GM21825 (cell line): Measurements from ENCODE around the gene CEACAM5.

Experiments used
- ATAC-seq: cut with Tn5 transposase; IDR thresholded peaks from one replicate; pipeline ENCODE4 v1.9.1; 2021; ENCODE audit warnings: mild to moderate bottlenecking, moderate library complexity; ENCODE audit not compliant: unreplicated experiment

CEACAM5 gene

DNA sequence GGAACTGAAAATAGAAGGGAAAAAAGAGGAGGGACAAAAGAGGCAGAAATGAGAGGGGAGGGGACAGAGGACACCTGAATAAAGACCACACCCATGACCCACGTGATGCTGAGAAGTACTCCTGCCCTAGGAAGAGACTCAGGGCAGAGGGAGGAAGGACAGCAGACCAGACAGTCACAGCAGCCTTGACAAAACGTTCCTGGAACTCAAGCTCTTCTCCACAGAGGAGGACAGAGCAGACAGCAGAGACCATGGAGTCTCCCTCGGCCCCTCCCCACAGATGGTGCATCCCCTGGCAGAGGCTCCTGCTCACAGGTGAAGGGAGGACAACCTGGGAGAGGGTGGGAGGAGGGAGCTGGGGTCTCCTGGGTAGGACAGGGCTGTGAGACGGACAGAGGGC, at the start of gene CEACAM5:
TSS of gene CEACAM5 (plus strand) at position 146 of the 400 bp plus-strand sequence. CDS start at position 252, 106 bp downstream.
- ATAC-seq = no peak

DNA sequence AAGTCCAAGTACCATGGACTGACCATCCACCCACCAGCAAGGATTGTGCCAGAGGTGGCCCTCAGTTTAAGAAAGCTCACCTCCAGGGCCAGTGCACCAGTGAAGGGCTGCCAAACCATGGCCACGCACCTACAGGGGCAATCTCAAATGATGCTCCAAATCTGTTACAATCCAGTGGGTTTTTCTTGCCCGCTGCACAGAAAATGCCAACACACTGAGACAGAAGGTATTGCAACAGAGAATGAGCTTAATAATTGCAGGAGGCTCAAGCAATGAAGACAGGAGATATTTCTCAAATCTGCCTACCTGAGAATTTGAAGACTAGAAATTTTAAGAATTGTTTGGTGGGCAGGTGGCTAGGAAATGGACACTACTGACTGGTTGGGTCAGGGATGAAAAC, 42.4 kb upstream of the CEACAM5 start:
- no peak for ATAC-seq

DNA sequence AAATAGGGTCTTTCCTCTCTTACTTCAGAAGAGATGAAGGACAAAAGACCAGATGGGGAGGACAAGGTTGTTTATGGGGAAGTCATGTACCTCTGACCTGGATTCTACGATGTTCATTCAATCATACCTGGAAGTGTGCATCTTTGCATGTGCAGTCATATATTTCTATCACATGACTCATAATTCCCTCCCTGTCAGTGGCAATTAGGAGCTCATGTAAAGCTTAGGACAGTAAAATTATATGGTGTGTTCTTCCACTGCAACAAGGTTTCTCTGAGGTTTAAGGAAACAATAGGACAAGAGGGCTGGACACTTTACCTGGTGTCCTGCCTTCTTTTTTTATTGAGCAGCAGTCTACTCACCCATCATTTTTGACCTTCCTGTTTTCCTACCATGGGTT, 40.1 kb upstream of the CEACAM5 start:
- no peak for ATAC-seq

DNA sequence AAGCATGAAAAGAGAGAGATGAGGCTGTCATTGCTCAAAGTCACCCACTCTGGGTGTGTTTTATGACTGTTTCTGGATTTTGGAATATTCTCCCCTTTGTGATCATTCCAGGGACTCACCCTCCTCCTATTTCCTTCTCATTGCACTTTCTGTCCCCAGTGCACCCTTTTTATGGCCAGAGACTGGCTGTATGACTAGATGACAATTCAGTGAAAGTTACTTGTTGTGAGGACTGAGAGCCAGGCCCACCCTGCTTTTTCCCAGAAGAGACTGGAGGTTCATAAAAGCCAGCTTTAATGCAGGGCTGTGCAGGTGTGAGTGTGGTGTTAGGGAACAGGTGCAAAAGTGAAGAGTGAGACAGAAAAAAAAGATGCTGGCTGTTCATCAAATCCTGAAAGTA, 37.7 kb upstream of the CEACAM5 start:
- ATAC-seq = no peak

DNA sequence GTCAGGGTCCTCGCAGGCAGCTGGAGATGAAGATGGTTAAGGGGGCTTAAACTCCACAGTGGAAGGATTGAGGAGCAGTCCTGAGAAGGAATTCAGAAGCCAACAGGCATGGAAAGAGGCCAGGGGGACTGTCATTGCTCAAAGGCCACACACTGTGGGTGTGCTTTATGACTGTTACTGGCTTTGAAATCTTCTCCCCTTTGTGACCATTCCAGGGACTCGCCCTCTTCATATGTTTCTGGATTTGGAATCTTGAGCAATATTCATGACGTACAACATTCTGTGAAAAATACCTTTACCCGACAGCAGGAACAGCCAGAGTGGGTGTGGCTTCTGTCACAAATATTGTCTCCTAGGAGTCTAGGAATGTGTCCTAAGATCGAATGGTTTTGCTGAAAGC, 36.9 kb upstream of the CEACAM5 start:
- no peak for ATAC-seq

DNA sequence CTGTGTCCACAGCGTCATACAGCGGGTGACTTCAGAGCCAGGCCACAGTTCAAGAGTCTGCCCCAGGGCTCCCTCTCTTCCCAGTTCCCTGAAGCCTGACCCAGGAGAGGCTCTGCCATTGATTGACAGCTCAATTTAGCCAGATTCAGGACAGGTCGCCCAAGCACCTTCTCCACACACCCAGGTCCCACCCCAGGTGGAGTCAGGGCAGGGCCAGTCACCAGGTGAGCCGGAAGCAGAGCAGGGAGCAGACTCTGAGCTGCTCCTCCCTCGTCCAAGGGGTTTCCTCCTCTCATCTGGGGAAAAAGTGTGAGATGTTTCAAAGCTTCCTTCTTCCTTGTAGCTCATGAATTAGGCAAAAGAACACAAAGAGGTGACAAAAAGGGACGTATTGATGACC, 26.0 kb upstream of the CEACAM5 start:
- no peak for ATAC-seq

DNA sequence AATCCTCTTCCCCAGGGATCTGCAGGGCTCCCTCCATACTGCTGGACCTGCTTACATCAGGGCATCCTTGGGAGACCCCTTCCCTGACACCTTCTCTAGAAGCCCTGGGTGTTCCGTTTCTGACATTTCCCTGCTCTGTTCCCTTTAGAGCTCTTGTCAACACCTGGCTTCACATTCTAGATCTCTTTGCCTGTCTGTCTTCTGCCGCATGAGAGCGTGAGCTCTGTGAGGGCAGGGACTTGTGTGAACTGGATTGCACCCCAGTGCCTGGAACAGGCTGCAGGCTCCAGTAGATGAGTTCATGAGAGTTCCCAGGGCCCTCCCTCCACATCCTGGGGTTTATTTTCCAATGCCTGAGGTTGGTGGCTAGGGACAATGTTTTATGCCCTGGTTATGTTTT, 21.0 kb upstream of the CEACAM5 start:
- no peak for ATAC-seq

DNA sequence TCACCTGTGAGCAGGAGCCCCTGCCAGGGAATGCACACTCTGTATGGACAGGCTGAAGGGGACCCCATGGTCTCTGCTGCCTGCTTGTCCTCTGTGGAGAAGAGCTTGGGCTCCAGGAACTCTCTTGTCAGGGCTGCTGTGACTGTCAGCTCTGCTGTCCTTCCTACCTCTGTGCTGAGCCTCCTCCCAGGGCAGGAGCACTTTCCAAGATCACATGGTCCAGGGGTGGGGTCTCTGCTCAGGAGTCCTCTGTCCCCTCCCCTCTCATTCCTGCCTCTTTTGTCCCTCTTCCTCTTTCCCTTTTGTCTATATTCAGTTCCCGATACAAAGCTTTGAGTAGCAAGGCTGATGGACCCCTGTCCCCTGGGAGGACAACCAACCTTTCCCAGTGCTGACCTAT, 20.3 kb upstream of the CEACAM5 start, which contains the start of gene CEACAM7:
TSS of gene CEACAM7 (minus strand) at position 173 of the 400 bp plus-strand sequence. CDS start at position 68, 105 bp downstream.
- no peak for ATAC-seq

DNA sequence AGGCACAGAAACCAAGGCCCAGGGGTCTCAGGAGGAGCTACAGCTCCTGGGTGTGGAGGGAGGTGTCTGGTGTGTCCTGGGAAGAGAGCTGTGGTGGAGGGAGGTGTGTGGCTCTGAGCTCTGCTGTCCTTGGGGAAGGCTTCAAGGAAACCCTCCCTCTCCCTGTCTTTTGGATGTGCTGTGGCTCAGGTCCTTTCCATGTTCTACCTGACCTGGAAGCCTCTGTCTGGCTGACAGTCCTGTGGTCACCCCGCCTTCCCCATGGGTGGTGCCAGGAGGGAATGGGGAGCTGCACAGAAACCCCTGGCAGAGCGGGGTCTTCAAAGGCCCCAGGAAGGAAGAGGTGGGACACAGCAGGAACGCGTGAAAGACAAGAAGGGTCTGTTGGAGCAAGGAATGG, 19.7 kb upstream of the CEACAM5 start:
- no peak for ATAC-seq

DNA sequence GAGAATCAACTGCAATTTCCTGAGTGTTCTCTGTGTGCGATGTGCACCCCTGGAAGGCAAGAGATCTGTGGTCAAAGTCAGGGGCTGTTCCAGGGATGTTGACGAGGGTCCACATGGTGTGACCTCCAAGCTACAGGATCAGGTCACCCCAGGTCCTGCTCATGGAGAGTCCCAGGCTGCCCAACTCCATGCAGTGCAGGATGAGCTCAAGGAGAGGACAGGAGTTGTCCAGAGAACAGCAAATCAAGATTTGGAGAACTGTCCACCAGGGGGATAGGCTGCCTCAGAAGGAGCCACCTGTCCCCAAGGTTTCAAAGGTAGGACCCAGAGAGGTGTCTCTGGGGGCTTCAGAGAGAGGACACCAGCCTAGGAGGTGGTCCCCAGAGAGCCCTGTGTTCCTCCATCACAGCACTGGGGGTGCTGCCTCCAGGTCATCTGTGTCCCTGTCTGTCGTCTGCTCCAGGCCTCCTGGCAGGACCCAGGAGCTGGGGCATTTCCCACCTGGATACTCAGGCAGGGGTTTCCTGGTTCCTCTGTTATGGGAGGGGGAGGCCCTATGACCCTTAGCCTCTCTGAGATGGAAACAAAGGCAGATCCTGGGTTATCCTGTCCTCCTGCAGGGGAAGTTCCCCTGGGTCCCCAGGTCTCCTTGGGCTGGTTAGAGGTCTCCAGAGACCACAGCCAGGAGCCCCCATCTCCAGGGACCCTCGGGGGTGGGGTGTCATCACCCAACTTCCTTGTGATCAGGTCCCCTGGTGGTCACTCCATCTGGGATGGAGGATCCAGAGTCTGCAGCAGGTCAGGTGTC, 18.2 kb upstream of the CEACAM5 start:
- ATAC-seq = no peak

DNA sequence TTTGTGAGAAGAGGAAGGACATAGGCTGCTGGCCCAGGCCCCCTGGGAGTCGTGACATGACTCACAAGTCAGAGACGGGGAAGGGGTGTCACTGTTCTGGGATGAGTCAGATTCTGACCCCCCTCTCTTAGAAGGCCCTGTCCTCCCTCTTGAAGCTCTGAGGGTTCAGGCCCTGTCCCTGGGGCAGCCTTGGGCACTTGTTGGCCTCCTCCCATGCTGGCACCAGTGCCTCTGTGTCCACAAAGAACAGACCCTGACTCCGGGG, 17.7 kb upstream of the CEACAM5 start:
- ATAC-seq = no peak

DNA sequence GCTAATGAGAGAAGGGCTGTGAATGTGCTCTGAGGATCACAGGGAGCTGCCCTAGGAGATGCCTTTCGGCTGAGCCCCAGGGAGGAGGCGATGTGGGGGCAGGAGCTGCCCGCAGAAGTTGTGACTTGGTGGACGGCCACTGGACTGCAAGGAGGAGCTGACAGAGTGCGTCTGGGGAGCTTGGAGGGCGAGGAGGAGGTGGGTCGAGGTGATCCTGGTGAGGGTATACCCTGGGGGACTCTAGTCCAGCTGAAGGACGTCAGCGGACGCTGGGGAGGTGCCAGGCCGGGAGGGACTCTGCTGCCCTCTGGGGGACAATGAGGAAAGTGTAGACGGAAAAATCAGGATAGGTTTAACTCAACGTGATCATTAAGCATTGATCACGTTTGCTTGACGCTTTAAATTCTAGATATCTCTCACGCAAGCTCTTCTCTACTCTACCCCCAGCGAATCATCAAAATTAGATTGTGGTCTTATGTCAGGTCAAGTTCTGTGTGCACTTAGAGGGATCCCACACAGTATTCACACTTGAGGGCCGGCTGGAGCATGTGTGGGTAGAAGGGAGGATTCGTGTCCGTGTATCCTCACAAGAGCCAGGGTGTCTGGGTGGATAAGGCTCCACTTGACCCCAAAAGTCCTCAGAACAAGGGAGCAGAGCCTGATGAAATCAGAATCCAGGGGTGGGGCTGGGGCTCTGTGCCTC, 17.0 kb upstream of the CEACAM5 start:
- ATAC-seq = no peak

DNA sequence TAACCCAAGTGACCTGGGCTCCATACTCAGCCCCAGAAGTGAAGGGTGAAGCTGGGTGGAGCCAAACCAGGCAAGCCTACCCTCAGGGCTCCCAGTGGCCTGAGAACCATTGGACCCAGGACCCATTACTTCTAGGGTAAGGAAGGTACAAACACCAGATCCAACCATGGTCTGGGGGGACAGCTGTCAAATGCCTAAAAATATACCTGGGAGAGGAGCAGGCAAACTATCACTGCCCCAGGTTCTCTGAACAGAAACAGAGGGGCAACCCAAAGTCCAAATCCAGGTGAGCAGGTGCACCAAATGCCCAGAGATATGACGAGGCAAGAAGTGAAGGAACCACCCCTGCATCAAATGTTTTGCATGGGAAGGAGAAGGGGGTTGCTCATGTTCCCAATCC, 14.2 kb upstream of the CEACAM5 start:
- ATAC-seq = no peak

DNA sequence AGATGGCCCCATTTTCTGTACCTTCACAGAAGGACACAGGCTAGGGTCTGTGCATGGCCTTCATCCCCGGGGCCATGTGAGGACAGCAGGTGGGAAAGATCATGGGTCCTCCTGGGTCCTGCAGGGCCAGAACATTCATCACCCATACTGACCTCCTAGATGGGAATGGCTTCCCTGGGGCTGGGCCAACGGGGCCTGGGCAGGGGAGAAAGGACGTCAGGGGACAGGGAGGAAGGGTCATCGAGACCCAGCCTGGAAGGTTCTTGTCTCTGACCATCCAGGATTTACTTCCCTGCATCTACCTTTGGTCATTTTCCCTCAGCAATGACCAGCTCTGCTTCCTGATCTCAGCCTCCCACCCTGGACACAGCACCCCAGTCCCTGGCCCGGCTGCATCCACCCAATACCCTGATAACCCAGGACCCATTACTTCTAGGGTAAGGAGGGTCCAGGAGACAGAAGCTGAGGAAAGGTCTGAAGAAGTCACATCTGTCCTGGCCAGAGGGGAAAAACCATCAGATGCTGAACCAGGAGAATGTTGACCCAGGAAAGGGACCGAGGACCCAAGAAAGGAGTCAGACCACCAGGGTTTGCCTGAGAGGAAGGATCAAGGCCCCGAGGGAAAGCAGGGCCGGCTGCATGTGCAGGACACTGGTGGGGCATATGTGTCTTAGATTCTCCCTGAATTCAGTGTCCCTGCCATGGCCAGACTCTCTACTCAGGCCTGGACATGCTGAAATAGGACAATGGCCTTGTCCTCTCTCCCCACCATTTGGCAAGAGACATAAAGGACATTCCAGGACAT, 13.4 kb upstream of the CEACAM5 start:
- no peak for ATAC-seq

DNA sequence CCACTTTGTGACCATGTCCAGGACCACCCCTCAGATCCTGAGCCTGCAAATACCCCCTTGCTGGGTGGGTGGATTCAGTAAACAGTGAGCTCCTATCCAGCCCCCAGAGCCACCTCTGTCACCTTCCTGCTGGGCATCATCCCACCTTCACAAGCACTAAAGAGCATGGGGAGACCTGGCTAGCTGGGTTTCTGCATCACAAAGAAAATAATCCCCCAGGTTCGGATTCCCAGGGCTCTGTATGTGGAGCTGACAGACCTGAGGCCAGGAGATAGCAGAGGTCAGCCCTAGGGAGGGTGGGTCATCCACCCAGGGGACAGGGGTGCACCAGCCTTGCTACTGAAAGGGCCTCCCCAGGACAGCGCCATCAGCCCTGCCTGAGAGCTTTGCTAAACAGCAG, 12.7 kb upstream of the CEACAM5 start:
- no peak for ATAC-seq

DNA sequence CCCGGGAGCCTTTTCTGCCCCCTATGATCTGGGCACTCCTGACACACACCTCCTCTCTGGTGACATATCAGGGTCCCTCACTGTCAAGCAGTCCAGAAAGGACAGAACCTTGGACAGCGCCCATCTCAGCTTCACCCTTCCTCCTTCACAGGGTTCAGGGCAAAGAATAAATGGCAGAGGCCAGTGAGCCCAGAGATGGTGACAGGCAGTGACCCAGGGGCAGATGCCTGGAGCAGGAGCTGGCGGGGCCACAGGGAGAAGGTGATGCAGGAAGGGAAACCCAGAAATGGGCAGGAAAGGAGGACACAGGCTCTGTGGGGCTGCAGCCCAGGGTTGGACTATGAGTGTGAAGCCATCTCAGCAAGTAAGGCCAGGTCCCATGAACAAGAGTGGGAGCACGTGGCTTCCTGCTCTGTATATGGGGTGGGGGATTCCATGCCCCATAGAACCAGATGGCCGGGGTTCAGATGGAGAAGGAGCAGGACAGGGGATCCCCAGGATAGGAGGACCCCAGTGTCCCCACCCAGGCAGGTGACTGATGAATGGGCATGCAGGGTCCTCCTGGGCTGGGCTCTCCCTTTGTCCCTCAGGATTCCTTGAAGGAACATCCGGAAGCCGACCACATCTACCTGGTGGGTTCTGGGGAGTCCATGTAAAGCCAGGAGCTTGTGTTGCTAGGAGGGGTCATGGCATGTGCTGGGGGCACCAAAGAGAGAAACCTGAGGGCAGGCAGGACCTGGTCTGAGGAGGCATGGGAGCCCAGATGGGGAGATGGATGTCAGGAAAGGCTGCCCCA, 11.8 kb upstream of the CEACAM5 start:
- no peak for ATAC-seq

DNA sequence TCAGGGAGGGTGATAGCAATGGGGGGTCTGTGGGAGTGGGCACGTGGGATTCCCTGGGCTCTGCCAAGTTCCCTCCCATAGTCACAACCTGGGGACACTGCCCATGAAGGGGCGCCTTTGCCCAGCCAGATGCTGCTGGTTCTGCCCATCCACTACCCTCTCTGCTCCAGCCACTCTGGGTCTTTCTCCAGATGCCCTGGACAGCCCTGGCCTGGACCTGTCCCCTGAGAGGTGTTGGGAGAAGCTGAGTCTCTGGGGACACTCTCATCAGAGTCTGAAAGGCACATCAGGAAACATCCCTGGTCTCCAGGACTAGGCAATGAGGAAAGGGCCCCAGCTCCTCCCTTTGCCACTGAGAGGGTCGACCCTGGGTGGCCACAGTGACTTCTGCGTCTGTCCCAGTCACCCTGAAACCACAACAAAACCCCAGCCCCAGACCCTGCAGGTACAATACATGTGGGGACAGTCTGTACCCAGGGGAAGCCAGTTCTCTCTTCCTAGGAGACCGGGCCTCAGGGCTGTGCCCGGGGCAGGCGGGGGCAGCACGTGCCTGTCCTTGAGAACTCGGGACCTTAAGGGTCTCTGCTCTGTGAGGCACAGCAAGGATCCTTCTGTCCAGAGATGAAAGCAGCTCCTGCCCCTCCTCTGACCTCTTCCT, 11.1 kb upstream of the CEACAM5 start:
- no peak for ATAC-seq

DNA sequence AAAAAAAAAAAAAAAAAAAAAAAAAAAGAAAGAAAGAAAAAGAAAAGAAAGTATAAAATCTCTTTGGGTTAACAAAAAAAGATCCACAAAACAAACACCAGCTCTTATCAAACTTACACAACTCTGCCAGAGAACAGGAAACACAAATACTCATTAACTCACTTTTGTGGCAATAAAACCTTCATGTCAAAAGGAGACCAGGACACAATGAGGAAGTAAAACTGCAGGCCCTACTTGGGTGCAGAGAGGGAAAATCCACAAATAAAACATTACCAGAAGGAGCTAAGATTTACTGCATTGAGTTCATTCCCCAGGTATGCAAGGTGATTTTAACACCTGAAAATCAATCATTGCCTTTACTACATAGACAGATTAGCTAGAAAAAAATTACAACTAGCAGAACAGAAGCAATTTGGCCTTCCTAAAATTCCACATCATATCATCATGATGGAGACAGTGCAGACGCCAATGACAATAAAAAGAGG, 9.6 kb upstream of the CEACAM5 start:
- no peak for ATAC-seq

DNA sequence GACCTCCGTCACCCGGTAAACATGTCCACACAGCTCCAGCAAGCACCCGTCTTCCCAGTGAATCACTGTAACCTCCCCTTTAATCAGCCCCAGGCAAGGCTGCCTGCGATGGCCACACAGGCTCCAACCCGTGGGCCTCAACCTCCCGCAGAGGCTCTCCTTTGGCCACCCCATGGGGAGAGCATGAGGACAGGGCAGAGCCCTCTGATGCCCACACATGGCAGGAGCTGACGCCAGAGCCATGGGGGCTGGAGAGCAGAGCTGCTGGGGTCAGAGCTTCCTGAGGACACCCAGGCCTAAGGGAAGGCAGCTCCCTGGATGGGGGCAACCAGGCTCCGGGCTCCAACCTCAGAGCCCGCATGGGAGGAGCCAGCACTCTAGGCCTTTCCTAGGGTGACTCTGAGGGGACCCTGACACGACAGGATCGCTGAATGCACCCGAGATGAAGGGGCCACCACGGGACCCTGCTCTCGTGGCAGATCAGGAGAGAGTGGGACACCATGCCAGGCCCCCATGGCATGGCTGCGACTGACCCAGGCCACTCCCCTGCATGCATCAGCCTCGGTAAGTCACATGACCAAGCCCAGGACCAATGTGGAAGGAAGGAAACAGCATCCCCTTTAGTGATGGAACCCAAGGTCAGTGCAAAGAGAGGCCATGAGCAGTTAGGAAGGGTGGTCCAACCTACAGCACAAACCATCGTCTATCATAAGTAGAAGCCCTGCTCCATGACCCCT, 9.0 kb upstream of the CEACAM5 start:
- ATAC-seq = no peak

DNA sequence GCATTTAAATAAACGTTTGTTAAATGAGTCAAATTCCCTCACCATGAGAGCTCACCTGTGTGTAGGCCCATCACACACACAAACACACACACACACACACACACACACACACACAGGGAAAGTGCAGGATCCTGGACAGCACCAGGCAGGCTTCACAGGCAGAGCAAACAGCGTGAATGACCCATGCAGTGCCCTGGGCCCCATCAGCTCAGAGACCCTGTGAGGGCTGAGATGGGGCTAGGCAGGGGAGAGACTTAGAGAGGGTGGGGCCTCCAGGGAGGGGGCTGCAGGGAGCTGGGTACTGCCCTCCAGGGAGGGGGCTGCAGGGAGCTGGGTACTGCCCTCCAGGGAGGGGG, 8.5 kb upstream of the CEACAM5 start:
- ATAC-seq = no peak
